Dedifferentiated amniotic fluid mesenchymal stem cell (primary cell): ENCODE measurements around the gene RPTOR.
"Not testable (repeated sequence)": the region's sequence is repeated elsewhere in the genome, so short reads cannot be mapped to it uniquely, and the experiment has no call there.

Source experiments
- DNase-seq: peaks from one replicate; pipeline ENCODE4 v3.0.0-alpha.2; 2016; ENCODE audit errors: extremely low spot score

The RPTOR gene

GRCh38 chr17:80614332-80615047, 69.9 kb downstream of the RPTOR start:
- no peak for DNase-seq

GRCh38 chr17:80615376-80615775, 70.7 kb downstream of the RPTOR start:
- DNase-seq = no peak

GRCh38 chr17:80616705-80617104, 72.1 kb downstream of the RPTOR start:
- no peak for DNase-seq

- DNase-seq = no peak
Observed at GRCh38 chr17:80618304-80618703, 73.7 kb downstream of the RPTOR start.

GRCh38 chr17:80619535-80620235, 75.0 kb downstream of the RPTOR start:
- no peak for DNase-seq

- no peak for DNase-seq
Observed at GRCh38 chr17:80621335-80621996, 76.8 kb downstream of the RPTOR start.

GRCh38 chr17:80621997-80622357, 77.3 kb downstream of the RPTOR start:
- DNase-seq = no peak

- no peak for DNase-seq
Observed at GRCh38 chr17:80624864-80625263, 80.2 kb downstream of the RPTOR start.

- DNase-seq = no peak
Observed at GRCh38 chr17:80625627-80626026, 81.0 kb downstream of the RPTOR start.

- not testable (repeated sequence) for DNase-seq
Observed at GRCh38 chr17:80628881-80629280, 84.2 kb downstream of the RPTOR start.

GRCh38 chr17:80629298-80630028, 84.8 kb downstream of the RPTOR start:
- DNase-seq = no peak

GRCh38 chr17:80630560-80631120, 86.0 kb downstream of the RPTOR start:
- no peak for DNase-seq

- no peak for DNase-seq
Observed at GRCh38 chr17:80631142-80632045, 86.8 kb downstream of the RPTOR start.

GRCh38 chr17:80632046-80632581, 87.5 kb downstream of the RPTOR start:
- DNase-seq = no peak

- no peak for DNase-seq
Observed at GRCh38 chr17:80633207-80633606, 88.6 kb downstream of the RPTOR start.

- no peak for DNase-seq
Observed at GRCh38 chr17:80633994-80634566, 89.4 kb downstream of the RPTOR start.

- no peak for DNase-seq
Observed at GRCh38 chr17:80636361-80637018, 91.9 kb downstream of the RPTOR start.

- DNase-seq = no peak
Observed at GRCh38 chr17:80637048-80637781, 92.6 kb downstream of the RPTOR start.

- DNase-seq = no peak
Observed at GRCh38 chr17:80639658-80640057, 95.0 kb downstream of the RPTOR start.
